ENCODE measurements around the gene DNASE1. TPM values are rescaled to one million over a fixed set of nuclear protein-coding genes. Genes with fewer than 3 reads are reported as not detected.

DNASE1 gene
- total RNA-seq, 6 donors from 2014 or later = 6.4 to 34.6 (median 18.7) TPM

DNA sequence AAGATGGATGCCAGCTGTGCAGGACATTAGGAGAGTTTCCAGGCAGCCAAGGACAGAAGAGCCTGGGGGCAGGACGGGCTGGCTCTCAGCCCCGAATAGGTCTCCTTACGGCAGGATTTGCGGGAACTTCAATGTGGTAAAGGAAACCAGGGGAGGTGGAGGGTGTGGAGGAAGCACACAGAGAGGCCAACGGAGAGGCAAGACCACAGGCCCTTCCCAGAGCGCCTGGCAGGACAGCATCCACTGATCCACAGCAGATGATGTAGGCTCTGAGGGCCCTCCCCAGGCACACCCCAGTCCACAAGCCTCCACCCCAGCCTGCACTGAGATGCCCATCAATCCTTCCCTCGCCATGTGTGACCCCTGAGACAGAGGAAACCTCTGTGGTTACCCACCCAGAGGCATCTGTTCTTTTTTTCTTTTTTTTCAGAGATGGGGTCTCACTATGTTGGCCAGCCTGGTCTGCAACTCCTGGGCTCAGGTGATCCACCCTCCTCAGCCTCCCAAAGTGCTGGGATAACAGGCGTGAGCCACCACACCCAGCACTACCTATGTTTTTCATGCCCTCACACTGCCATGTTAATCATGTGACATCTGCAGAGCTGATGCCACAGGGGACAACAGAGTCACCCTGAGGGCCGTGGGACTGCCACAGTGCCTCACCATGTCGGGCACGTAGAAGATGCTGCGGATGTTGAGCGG lies 19.3 kb downstream of the DNASE1 start:
- Histone ChIP-seq H3K27ac (no peak overlapping the region), H3K4me1 (peaks cover 0 to 16% (median 5%) of the 10 kb centered on the region in 4 donors), H3K36me3 (peaks cover 3 to 72% (median 46%) of the 10 kb centered on the region in 4 donors), H3K4me3 (no peak overlapping the region), H3K27me3 (no peaks in the 10 kb centered on the region), H3K9me3 (no peaks in the 10 kb centered on the region)
- no peak for ATAC-seq (ENCODE audit: low FRiP score in 2 of 2)
- no peak for TF ChIP-seq POLR2AphosphoS5 (IDR thresholded peaks at IDR 0.05)
- TF ChIP-seq, protein P1, sequence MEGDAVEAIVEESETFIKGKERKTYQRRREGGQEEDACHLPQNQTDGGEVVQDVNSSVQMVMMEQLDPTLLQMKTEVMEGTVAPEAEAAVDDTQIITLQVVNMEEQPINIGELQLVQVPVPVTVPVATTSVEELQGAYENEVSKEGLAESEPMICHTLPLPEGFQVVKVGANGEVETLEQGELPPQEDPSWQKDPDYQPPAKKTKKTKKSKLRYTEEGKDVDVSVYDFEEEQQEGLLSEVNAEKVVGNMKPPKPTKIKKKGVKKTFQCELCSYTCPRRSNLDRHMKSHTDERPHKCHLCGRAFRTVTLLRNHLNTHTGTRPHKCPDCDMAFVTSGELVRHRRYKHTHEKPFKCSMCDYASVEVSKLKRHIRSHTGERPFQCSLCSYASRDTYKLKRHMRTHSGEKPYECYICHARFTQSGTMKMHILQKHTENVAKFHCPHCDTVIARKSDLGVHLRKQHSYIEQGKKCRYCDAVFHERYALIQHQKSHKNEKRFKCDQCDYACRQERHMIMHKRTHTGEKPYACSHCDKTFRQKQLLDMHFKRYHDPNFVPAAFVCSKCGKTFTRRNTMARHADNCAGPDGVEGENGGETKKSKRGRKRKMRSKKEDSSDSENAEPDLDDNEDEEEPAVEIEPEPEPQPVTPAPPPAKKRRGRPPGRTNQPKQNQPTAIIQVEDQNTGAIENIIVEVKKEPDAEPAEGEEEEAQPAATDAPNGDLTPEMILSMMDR (IDR thresholded peaks at IDR 0.05) = no peak
- TF ChIP-seq POLR2A (IDR thresholded peaks at IDR 0.05) = no peak
- TF ChIP-seq EP300 (IDR thresholded peaks at IDR 0.05) = no peak
- WGBS, 2 donors = 93 to 94% methylated on average over 13 of the region's 13 CpGs
- DNase-seq = no peak

DNA sequence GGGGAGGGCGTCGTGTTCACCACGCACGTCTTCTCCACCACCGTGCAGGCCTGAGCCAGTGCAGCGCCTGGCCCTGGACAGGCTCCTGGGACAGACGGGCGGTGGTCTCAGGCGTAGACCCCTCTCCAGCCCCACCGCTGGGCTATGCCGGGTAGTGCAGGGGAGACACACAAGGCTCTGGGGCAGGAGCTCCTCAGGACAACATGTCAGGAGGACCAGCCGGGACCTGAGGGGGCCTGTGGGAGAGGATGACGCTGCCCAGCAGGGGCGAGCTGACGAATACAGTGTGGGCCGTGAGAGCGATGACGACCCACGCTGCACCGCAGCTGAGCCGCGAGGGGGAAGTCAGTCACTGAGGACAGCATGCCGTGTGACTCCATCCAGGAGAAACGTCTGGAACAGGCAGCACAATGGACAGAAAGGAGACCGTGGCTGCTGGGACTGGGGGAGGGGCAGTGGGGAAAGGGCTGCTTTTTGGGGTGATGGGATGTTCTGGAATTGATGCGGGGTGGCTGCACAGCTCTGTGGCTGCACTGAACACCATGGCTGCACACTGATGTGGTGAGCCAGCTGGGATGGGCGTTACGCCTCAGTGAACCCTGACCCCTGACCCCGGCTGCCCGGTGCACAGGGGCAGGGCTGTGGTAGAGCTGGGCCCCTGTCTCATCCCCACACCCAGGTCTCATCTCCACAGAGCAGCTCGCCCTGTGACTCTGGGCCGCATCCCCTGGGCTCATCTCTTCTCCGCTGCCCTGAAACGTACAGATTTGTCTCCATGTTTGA lies 20.2 kb downstream of the DNASE1 start:
- ATAC-seq (ENCODE audit: low FRiP score in 2 of 2) (no peak), DNase-seq (peak in 1 of 2 donors; percentile 68)
- Histone ChIP-seq H3K27ac (no peak overlapping the region), H3K4me1 (peaks cover 0 to 16% (median 5%) of the 10 kb centered on the region in 4 donors), H3K36me3 (peaks cover 3 to 75% (median 50%) of the 10 kb centered on the region in 4 donors), H3K9me3 (no peaks in the 10 kb centered on the region), H3K4me3 (no peak overlapping the region), H3K27me3 (no peaks in the 10 kb centered on the region)
- TF ChIP-seq POLR2AphosphoS5 (IDR thresholded peaks at IDR 0.05) = no peak
- TF ChIP-seq, protein P1 (IDR thresholded peaks at IDR 0.05) = no peak
- no peak for TF ChIP-seq EP300 (IDR thresholded peaks at IDR 0.05)
- no peak for TF ChIP-seq POLR2A (IDR thresholded peaks at IDR 0.05)
- WGBS, 2 donors = 94 to 97% methylated on average over 28 to 34 of the region's 34 CpGs

DNA sequence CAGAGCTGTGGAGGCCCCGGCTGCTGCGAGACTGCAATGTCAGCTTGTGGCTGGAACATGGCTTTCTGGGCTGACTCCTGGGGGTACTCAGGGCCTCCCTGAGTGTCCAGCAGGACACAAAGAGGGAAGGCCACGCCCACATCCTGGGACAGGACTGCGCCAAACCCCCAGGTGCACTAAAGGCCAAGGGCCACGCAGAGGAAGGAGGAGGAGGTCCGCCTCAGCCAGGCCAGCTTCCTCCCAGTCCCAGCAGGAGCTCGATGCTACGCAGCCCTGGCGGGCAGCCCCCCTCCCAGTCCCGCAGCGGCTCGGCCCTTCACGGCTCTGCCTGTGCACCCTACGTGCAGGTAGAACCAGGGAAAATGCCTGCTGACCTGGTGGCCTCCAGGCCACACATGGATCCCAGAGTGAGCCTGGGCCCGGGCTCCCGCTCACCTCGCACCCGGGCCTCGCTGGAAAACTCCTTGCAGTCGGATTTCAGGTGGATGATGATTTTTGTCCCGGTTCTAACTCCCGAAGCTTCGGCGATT lies 21.2 kb downstream of the DNASE1 start:
- no peak for TF ChIP-seq EP300 (IDR thresholded peaks at IDR 0.05)
- TF ChIP-seq POLR2AphosphoS5 (IDR thresholded peaks at IDR 0.05) = no peak
- no peak for TF ChIP-seq POLR2A (IDR thresholded peaks at IDR 0.05)
- TF ChIP-seq, protein P1 (IDR thresholded peaks at IDR 0.05) = no peak
- DNase-seq (peak in 1 of 2 donors; percentile 66), ATAC-seq (ENCODE audit: low FRiP score in 2 of 2) (no peak)
- no peak overlapping the region for H3K4me3 ChIP-seq
- peaks cover 0 to 16% (median 5%) of the 10 kb centered on the region in 4 donors for H3K4me1 ChIP-seq
- 93 to 95% methylated on average over 10 to 18 of the region's 24 CpGs for WGBS, 2 donors
- H3K27me3 ChIP-seq = no peaks in the 10 kb centered on the region
- no peak overlapping the region for H3K27ac ChIP-seq
- no peaks in the 10 kb centered on the region for H3K9me3 ChIP-seq
- H3K36me3 ChIP-seq = peaks cover 3 to 85% (median 52%) of the 10 kb centered on the region in 4 donors

DNA sequence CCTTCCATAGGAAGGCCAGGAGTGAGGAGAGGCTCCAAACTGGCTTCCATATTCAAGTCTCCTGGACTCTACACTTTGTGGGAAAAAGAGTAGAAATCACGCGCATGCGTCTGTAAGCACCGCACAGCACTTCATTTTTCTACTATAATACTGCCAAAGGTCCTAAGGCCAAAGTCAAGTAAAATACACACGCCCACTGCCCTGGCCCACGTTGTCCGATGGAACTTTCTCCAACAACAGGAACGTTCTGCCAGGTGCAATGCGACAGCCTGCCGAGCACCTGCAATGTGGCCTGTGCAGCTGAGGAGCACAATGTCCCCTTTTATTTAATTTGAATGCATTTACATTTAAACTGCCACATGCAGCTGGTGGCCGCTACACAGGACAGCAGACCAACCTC lies 23.5 kb downstream of the DNASE1 start:
- H3K4me1 ChIP-seq = peaks cover 0 to 16% (median 5%) of the 10 kb centered on the region in 4 donors
- H3K9me3 ChIP-seq = no peaks in the 10 kb centered on the region
- 94% methylated on average over 11 of the region's 11 CpGs for WGBS, 2 donors
- TF ChIP-seq POLR2A (IDR thresholded peaks at IDR 0.05) (no peak), EP300 (IDR thresholded peaks at IDR 0.05) (no peak), POLR2AphosphoS5 (IDR thresholded peaks at IDR 0.05) (no peak)
- TF ChIP-seq, protein P1 (IDR thresholded peaks at IDR 0.05) = no peak
- ATAC-seq (ENCODE audit: low FRiP score in 2 of 2) (no peak), DNase-seq (no peak)
- H3K27ac ChIP-seq = no peak overlapping the region
- peaks cover 3 to 79% (median 44%) of the 10 kb centered on the region in 4 donors for H3K36me3 ChIP-seq
- no peak overlapping the region for H3K4me3 ChIP-seq
- no peaks in the 10 kb centered on the region for H3K27me3 ChIP-seq

Data from upper lobe of left lung (tissue), 6 donors.